ENCODE data around the gene LFNG. TPM values are rescaled to one million over a fixed set of nuclear protein-coding genes. Genes with fewer than 3 reads are reported as not detected.

The LFNG gene
- polyA plus RNA-seq, 2 of the 4 experiments (the other 2 are of a cell fraction), result 2.3 to 7.3 TPM

DNA sequence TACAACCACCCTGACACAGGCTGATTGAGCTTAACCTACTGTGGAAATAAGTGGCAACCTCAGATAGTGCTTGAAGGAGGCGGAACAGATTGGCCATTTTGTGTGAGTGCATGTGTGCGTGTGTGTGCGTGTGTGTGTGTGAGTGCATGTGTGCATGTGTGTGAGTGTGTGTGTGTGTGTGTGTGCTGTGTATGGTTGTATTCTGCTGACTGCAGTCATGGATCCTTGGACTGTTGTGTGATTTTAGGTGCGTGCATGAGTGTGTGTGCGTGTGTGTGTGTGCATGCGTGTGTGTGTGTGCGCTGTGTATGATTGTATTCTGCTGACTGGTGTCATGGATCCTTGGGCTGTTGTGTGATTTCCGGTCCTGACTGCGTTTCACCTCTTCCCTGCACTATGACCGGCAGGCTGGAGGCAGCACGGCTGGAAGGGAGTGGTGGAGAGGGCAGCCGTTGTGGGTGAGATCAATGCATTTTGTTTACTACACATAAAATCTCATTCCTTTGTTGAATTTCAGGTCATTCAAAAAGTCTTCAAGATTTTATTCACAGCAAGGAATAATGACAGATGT, 45.5 kb downstream of the LFNG start:
- CTCF ChIA-PET, result no interaction called here
- no peak for DNase-seq (ENCODE audit: low read depth in 1 of 2, low spot score in 1 of 2)
- POLR2A ChIA-PET, result no interaction called here

DNA sequence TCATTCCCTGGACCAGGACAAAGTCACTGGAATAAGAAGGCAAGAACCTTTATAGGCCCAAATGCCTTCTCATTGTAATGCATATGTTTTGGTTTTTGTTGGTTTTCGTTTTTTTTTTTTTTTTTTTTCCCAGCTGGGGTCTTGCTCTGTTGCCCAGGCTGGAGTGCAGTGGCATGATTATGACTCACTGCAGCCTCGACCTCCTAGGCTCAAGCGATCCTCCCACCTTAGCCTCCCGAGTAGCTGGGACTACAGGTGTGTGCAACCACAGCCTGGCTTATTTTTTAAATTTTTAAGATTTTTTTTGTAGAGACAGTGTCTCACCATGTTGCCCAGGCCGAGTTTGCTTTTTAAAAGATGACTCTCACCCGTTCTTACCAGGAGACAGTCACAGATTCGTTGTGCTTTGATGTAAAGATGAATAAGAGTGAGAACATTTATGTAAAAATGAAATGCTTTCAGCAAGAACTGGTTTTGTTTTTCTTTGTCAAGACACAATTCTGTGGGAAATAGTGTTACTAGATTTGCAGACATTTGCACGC, 46.8 kb downstream of the LFNG start:
- WGBS (ENCODE audit: missing lambda C conversion rate), result 70% methylated on average over 8 of the region's 8 CpGs
- no peak for FAIRE-seq
- no peak for TF ChIP-seq HOXB13 (CRISPR knock-in tag; IDR thresholded peaks at IDR 0.05; ENCODE audit: low read depth)
- no peak for TF ChIP-seq RAD21 (conservative IDR thresholded peaks at IDR 0.05 in 1 of 2, IDR thresholded peaks at IDR 0.05 in 1 of 2)
- TF ChIP-seq CHD2 (IDR thresholded peaks at IDR 0.05; ENCODE audit: low read length, partially characterized antibody), result no peak
- no peak for TF ChIP-seq EHMT2 (IDR thresholded peaks at IDR 0.05; ENCODE audit: low read depth)
- TF ChIP-seq GATA3 (IDR thresholded peaks at IDR 0.05; ENCODE audit: borderline replicate concordance), result no peak
- TF ChIP-seq HDAC2 (IDR thresholded peaks at IDR 0.05), result no peak
- no peak for TF ChIP-seq CHD4 (IDR thresholded peaks at IDR 0.05; ENCODE audit: borderline replicate concordance)
- TF ChIP-seq, protein P1, sequence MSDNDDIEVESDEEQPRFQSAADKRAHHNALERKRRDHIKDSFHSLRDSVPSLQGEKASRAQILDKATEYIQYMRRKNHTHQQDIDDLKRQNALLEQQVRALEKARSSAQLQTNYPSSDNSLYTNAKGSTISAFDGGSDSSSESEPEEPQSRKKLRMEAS (IDR thresholded peaks at IDR 0.05), result no peak
- TF ChIP-seq SREBF2 (IDR thresholded peaks at IDR 0.05), result no peak
- TF ChIP-seq HOXB5 (CRISPR knock-in tag; IDR thresholded peaks at IDR 0.05), result no peak
- Histone ChIP-seq H3K4me1 (peaks cover under 1% of the 10 kb centered on the region), H3K9me3 (no peaks in the 10 kb centered on the region), H3K4me3 (no peak overlapping the region), H3K4me2 (no peak overlapping the region), H3K27ac (no peak overlapping the region)
- ChIA-PET CTCF (interaction anchor here (1.4 to 2.6 kb wide), 6 partner anchors 10 to 115 kb away, joined by 7 to 14 read pairs (median 8); no protein-coding TSS in a partner anchor), POLR2A (no interaction called here)
- ATAC-seq, result no peak
- no peak for DNase-seq (ENCODE audit: low read depth in 1 of 2, low spot score in 1 of 2)

More for the DNA sequence above, 45.5 kb downstream of the LFNG start:
- Histone ChIP-seq H3K9me3 (no peaks in the 10 kb centered on the region), H3K4me3 (no peak overlapping the region), H3K27ac (no peak overlapping the region), H3K4me1 (peaks cover 3% of the 10 kb centered on the region; the same call in 1 of the 3 replicates), H3K4me2 (no peak overlapping the region)
- TF ChIP-seq TFCP2L1 (CRISPR knock-in tag; IDR thresholded peaks at IDR 0.05) (no peak), CEBPB (IDR thresholded peaks at IDR 0.05) (no peak), CBX2 (IDR thresholded peaks at IDR 0.05; ENCODE audit: borderline replicate concordance, low read depth) (no peak), ZFP36 (IDR thresholded peaks at IDR 0.05; ENCODE audit: borderline replicate concordance, partially characterized antibody) (no peak), FOSL2 (IDR thresholded peaks at IDR 0.05) (no peak), FOSL2 (CRISPR knock-in tag; IDR thresholded peaks at IDR 0.05) (no peak), RARB (CRISPR knock-in tag; IDR thresholded peaks at IDR 0.05) (no peak), RNF2 (IDR thresholded peaks at IDR 0.05; ENCODE audit: borderline replicate concordance, low read depth) (no peak), RFX5 (IDR thresholded peaks at IDR 0.05) (no peak), JUNB (IDR thresholded peaks at IDR 0.05) (no peak), SMC3 (IDR thresholded peaks at IDR 0.05) (no peak)
- TF ChIP-seq, protein P1 (IDR thresholded peaks at IDR 0.05), result no peak
- TF ChIP-seq, protein P2, sequence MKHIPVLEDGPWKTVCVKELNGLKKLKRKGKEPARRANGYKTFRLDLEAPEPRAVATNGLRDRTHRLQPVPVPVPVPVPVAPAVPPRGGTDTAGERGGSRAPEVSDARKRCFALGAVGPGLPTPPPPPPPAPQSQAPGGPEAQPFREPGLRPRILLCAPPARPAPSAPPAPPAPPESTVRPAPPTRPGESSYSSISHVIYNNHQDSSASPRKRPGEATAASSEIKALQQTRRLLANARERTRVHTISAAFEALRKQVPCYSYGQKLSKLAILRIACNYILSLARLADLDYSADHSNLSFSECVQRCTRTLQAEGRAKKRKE (CRISPR knock-in tag; IDR thresholded peaks at IDR 0.05; ENCODE audit: low read depth), result no peak
- TF ChIP-seq, protein P3, sequence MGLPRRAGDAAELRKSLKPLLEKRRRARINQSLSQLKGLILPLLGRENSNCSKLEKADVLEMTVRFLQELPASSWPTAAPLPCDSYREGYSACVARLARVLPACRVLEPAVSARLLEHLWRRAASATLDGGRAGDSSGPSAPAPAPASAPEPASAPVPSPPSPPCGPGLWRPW (IDR thresholded peaks at IDR 0.05), result no peak
- TF ChIP-seq, protein P4, sequence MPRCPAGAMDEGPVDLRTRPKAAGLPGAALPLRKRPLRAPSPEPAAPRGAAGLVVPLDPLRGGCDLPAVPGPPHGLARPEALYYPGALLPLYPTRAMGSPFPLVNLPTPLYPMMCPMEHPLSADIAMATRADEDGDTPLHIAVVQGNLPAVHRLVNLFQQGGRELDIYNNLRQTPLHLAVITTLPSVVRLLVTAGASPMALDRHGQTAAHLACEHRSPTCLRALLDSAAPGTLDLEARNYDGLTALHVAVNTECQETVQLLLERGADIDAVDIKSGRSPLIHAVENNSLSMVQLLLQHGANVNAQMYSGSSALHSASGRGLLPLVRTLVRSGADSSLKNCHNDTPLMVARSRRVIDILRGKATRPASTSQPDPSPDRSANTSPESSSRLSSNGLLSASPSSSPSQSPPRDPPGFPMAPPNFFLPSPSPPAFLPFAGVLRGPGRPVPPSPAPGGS (IDR thresholded peaks at IDR 0.05), result no peak
- ATAC-seq (no peak), FAIRE-seq (no peak)
- WGBS (ENCODE audit: missing lambda C conversion rate), result 91% methylated on average over 12 of the region's 12 CpGs
